HCT116 (cell line): ENCODE results near the gene CPNE5. TPM values are rescaled to one million over a fixed set of nuclear protein-coding genes. Genes with fewer than 3 reads are reported as not detected.

Source experiments
- ATAC-seq: fragments of 200-7000 bp; cut with Tn5 transposase; 2 replicates; pipeline ENCODE4 v1.9.1; 2020; ENCODE audit warnings: mild to moderate bottlenecking, moderate library complexity
- BruUV-seq: library from RNA; stranded (reverse); fragments of 400-500 nt; replicated peaks from 2 replicates; lab custom pipeline; 2021; lab: Mats Ljungman, UMichigan
- CTCF ChIA-PET: fragments of 300-600 bp; sonication (Branson Sonifier 250); formaldehyde crosslinking; loops from one replicate; lab custom pipeline; 2021; ENCODE audit warnings: antibody characterized with exemption; lab: Charles Lee
- POLR2A ChIA-PET: fragments of 300-600, 350-600 bp; sonication (Branson Sonifier 250); formaldehyde crosslinking; loops from one replicate; lab custom pipeline; 2021; ENCODE audit warnings: antibody characterized with exemption; lab: Charles Lee
- RAD21 ChIA-PET, 2 experiments: fragments of 300-600 bp; sonication (Branson Sonifier 250); formaldehyde crosslinking; loops; one replicate each; lab custom pipeline; 2023; ENCODE audit warnings: low total read pairs in 2 of 2; ENCODE audit not compliant: uncharacterized antibody in 2 of 2, unreplicated experiment in 2 of 2, low non-redundant PET in 1 of 2; lab: Charles Lee
- DNase-seq: peaks from one replicate; pipeline ENCODE4 v3.0.0-alpha.2; 2010; ENCODE audit warnings: low read depth, low spot score
- H2AFZ ChIP-seq: fragments of 200-600 bp; shearing (Covaris generic), sonication (generic); 2 replicates; pipeline ENCODE4 v1.6.1; 2017; ENCODE audit warnings: low read depth, mixed run types, mixed read lengths, antibody characterized with exemption, low read length; ENCODE audit not compliant: poor library complexity, severe bottlenecking
- H3K27ac ChIP-seq: 2 replicates; pipeline ENCODE4 v1.5.1; 2012; ENCODE audit warnings: low read depth, low read length
- H3K27me3 ChIP-seq: fragments of 200-600 bp; sonication (generic); 2 replicates; pipeline ENCODE4 v1.6.1; 2016; ENCODE audit warnings: mixed run types, low read length, mixed read lengths; ENCODE audit not compliant: insufficient read depth
- H3K36me3 ChIP-seq, 2 experiments: fragments of 200-500 bp in 1 of 2; fragments of 200-600 bp in 1 of 2; sonication (Bioruptor generic) in 1 of 2; sonication (generic) in 1 of 2; 2 replicates each; pipeline versions ENCODE4 v1.5.1 to v1.6.1; 2014 to 2016; ENCODE audit warnings: low read length in 2 of 2, inconsistent platforms in 1 of 2, mixed read lengths in 1 of 2, mixed run types in 1 of 2; ENCODE audit not compliant: insufficient read depth in 2 of 2, control insufficient read depth in 1 of 2
- H3K4me1 ChIP-seq, 2 experiments: fragments of 200-600 bp in 1 of 2; sonication (generic) in 1 of 2; 2 replicates each; pipeline versions ENCODE4 v1.5.1 to v1.6.1; 2012 to 2017; ENCODE audit warnings: low read length in 2 of 2, inconsistent platforms in 1 of 2, mild to moderate bottlenecking in 1 of 2, mixed read lengths in 1 of 2, mixed run types in 1 of 2, moderate library complexity in 1 of 2; ENCODE audit not compliant: insufficient read depth in 2 of 2, control insufficient read depth in 1 of 2
- H3K4me2 ChIP-seq: fragments of 200-600 bp; sonication (generic); 2 replicates; pipeline ENCODE4 v1.6.1; 2017; ENCODE audit warnings: mixed run types, low read length, mixed read lengths
- H3K4me3 ChIP-seq, 2 experiments: fragments of 200-600 bp in 1 of 2; sonication (generic) in 1 of 2; replicated peaks in 1 of 2; 2 replicates each; pipeline ENCODE4 v1.5.1; 2011 to 2016; ENCODE audit warnings: low read length in 2 of 2, control low read depth in 1 of 2, low read depth in 1 of 2, mild to moderate bottlenecking in 1 of 2, mixed read lengths in 1 of 2, mixed run types in 1 of 2
- H3K79me2 ChIP-seq: fragments of 200-600 bp; sonication (generic); 2 replicates; pipeline ENCODE4 v1.6.1; 2017; ENCODE audit warnings: mild to moderate bottlenecking, mixed run types, low read length, moderate library complexity, mixed read lengths; ENCODE audit not compliant: insufficient read depth
- H3K9ac ChIP-seq: fragments of 200-600 bp; sonication (generic); 2 replicates; pipeline ENCODE4 v1.6.1; 2016; ENCODE audit warnings: low read length, mixed read lengths
- H3K9me2 ChIP-seq: fragments of 200-600 bp; sonication (generic), shearing (Covaris generic); 2 replicates; pipeline ENCODE4 v1.6.1; 2017; ENCODE audit warnings: mixed run types, mild to moderate bottlenecking, moderate library complexity; ENCODE audit not compliant: insufficient read depth
- H3K9me3 ChIP-seq, 2 experiments: fragments of 200-500 bp in 1 of 2; fragments of 200-600 bp in 1 of 2; sonication (Bioruptor generic) in 1 of 2; sonication (generic) in 1 of 2; 2 replicates each; pipeline ENCODE4 v1.6.1; 2014 to 2017; ENCODE audit warnings: low read length in 2 of 2, mixed read lengths in 2 of 2, inconsistent platforms in 1 of 2, low read depth in 1 of 2, mild to moderate bottlenecking in 1 of 2, mixed run types in 1 of 2, moderate library complexity in 1 of 2; ENCODE audit not compliant: control insufficient read depth in 1 of 2, insufficient read depth in 1 of 2
- H4K20me1 ChIP-seq: fragments of 200-600 bp; sonication (generic), shearing (Covaris generic); 2 replicates; pipeline ENCODE4 v1.6.1; 2017; ENCODE audit warnings: mixed run types, mild to moderate bottlenecking, moderate library complexity; ENCODE audit not compliant: insufficient read depth
- ELF1 ChIP-seq: IDR thresholded peaks from 2 replicates; pipeline ENCODE4 v1.6.1; 2012; ENCODE audit warnings: low read depth, borderline replicate concordance
- JUND ChIP-seq: IDR thresholded peaks from 2 replicates; pipeline ENCODE4 v1.6.1; 2012
- MAX ChIP-seq: IDR thresholded peaks from 2 replicates; pipeline ENCODE4 v1.6.1; 2012
- POLR2AphosphoS5 ChIP-seq: IDR thresholded peaks from 2 replicates; pipeline ENCODE4 v1.6.1; 2011; ENCODE audit warnings: mild to moderate bottlenecking, low read depth, low read length, moderate library complexity
- SIN3A ChIP-seq: IDR thresholded peaks from 2 replicates; pipeline ENCODE4 v1.6.1; 2012; ENCODE audit warnings: low read depth
- TCF7L2 ChIP-seq: IDR thresholded peaks from 2 replicates; pipeline ENCODE4 v1.7.0; 2011; ENCODE audit warnings: borderline replicate concordance, inconsistent platforms; ENCODE audit not compliant: insufficient read depth, insufficient read length; ENCODE audit errors: extremely low read depth
- ZBTB33 ChIP-seq: IDR thresholded peaks from 2 replicates; pipeline ENCODE4 v1.6.1; 2011; ENCODE audit warnings: mild to moderate bottlenecking, low read length, moderate library complexity; ENCODE audit not compliant: insufficient replicate concordance; ENCODE audit errors: extremely low read depth
- ZNF274 ChIP-seq: fragments of 200-500 bp; sonication (Bioruptor generic); IDR thresholded peaks from 2 replicates; pipeline ENCODE4 v1.6.1; 2014; ENCODE audit warnings: mild to moderate bottlenecking, low read depth, low read length, inconsistent platforms
- intact Hi-C: fragments of 100-400 bp; cut with micrococcal nuclease; formaldehyde crosslinking; loops from 2 replicates; pipeline ENCODE4 v1.10.0; 2022
- total RNA-seq: library from RNA; stranded (reverse); gene quantifications from one replicate; pipeline ENCODE4 v1.2.1, GENCODE V29; 2021; ENCODE audit not compliant: unreplicated experiment

Gene CPNE5
- total RNA-seq, 1 experiment from 2014 or later: not detected

- Histone ChIP-seq H3K9me2 (no peaks in the 10 kb centered on the region), H3K27ac (no peak overlapping the region), H3K79me2 (no peaks in the 10 kb centered on the region), H3K9me3 (no peaks in the 10 kb centered on the region), H2AFZ (no peak overlapping the region), H3K4me3 (no peak overlapping the region), H3K36me3 (no peaks in the 10 kb centered on the region), H3K4me1 (no peaks in the 10 kb centered on the region), H3K9ac (no peak overlapping the region), H4K20me1 (no peaks in the 10 kb centered on the region), H3K27me3 (no peaks in the 10 kb centered on the region), H3K4me2 (no peak overlapping the region)
- intact Hi-C loops: no loop called here
- RAD21 ChIA-PET: no interaction called here
- CTCF ChIA-PET: interaction anchor here (2.6 kb wide), 1 partner anchor 17 kb away, joined by 29 read pairs; no protein-coding TSS in a partner anchor
- POLR2A ChIA-PET: no interaction called here
- ATAC-seq (no peak), DNase-seq (no peak)
- BruUV-seq: no TSS peak
- no peak for TF ChIP-seq ZNF274
- no peak for TF ChIP-seq MAX
- no peak for TF ChIP-seq ZBTB33
- TF ChIP-seq ELF1: no peak
- TF ChIP-seq TCF7L2: no peak
- TF ChIP-seq POLR2AphosphoS5: no peak
- TF ChIP-seq JUND: no peak
- no peak for TF ChIP-seq SIN3A
Measured at GRCh38 chr6:36784376-36784636, 54.9 kb downstream of the CPNE5 start.
